K562 (cell line): ENCODE data around the gene CSKMT. TPM values are rescaled to one million over a fixed set of nuclear protein-coding genes. Genes with fewer than 3 reads are reported as not detected.
A peak's percentile ranks its signal among the peaks of the same experiment; 100 is the strongest.

ENCODE experiments used
- CHD1 ChIP-seq: fragments of 200-600 bp; sonication (generic); IDR thresholded peaks from one replicate; pipeline ENCODE4 v1.6.1; 2012; ENCODE audit warnings: mild to moderate bottlenecking, moderate library complexity, low read length, inconsistent platforms
- E2F6 ChIP-seq, 2 experiments: IDR thresholded peaks; 2 replicates each; pipeline ENCODE4 v1.6.1; 2011; ENCODE audit warnings: borderline replicate concordance in 1 of 2, control low read depth in 1 of 2, low read depth in 1 of 2, low read length in 1 of 2, mild to moderate bottlenecking in 1 of 2, mixed read lengths in 1 of 2, moderate library complexity in 1 of 2; ENCODE audit not compliant: insufficient read depth in 1 of 2, insufficient read length in 1 of 2, poor library complexity in 1 of 2, severe bottlenecking in 1 of 2; ENCODE audit errors: extremely low read depth in 1 of 2
- ETV6 ChIP-seq, 3 experiments: fragments of 150-350 bp in 1 of 3; sonication (generic) in 1 of 3; formaldehyde crosslinking in 1 of 3; IDR thresholded peaks; 2 replicates each; pipeline versions ENCODE4 v1.6.1 to v1.8.0; 2014 to 2022; ENCODE audit warnings: borderline replicate concordance in 2 of 3, low read depth in 2 of 3, antibody characterized with exemption in 1 of 3, low read length in 1 of 3, mild to moderate bottlenecking in 1 of 3, missing genetic modification reagents in 1 of 3
- KDM5B ChIP-seq: fragments of 200-600 bp; sonication (generic); IDR thresholded peaks from 2 replicates; pipeline ENCODE4 v1.6.1; 2012; ENCODE audit warnings: low read depth, mild to moderate bottlenecking, moderate library complexity, low read length, control low read depth, inconsistent platforms; ENCODE audit not compliant: insufficient replicate concordance
- MTA1 ChIP-seq: fragments of 450-650 bp; IDR thresholded peaks from 2 replicates; pipeline ENCODE4 v1.6.1; 2017; ENCODE audit warnings: borderline replicate concordance
- NFATC3 ChIP-seq: fragments of 450-650 bp; IDR thresholded peaks from 2 replicates; pipeline ENCODE4 v1.6.1; 2017; ENCODE audit warnings: mild to moderate bottlenecking
- PHB ChIP-seq: fragments of 250-450 bp; sonication (Bioruptor Pico); IDR thresholded peaks from 2 replicates; pipeline ENCODE4 v1.5.0; 2021
- POLR2AphosphoS2 ChIP-seq: IDR thresholded peaks from 2 replicates; pipeline ENCODE4 v1.6.1; 2012; ENCODE audit warnings: low read length, improper control_type of control experiment
- SAP30 ChIP-seq: fragments of 200-600 bp; sonication (generic); IDR thresholded peaks from 2 replicates; pipeline ENCODE4 v1.6.1; 2012; ENCODE audit warnings: borderline replicate concordance, low read depth, mild to moderate bottlenecking, moderate library complexity, low read length, control low read depth, inconsistent platforms; ENCODE audit not compliant: insufficient read depth, poor library complexity, severe bottlenecking
- SIN3A ChIP-seq, 2 experiments: fragments of 150-350 bp in 1 of 2; IDR thresholded peaks; 2 replicates each; pipeline ENCODE4 v1.6.1; 2011 to 2016; ENCODE audit warnings: borderline replicate concordance in 2 of 2, low read depth in 2 of 2, low read length in 2 of 2, mild to moderate bottlenecking in 2 of 2, moderate library complexity in 2 of 2; ENCODE audit not compliant: control insufficient read depth in 1 of 2
- TRIM24 ChIP-seq, 2 experiments: fragments of 450-650 bp; IDR thresholded peaks; 2 replicates each; pipeline ENCODE4 v1.6.1; 2016
- ZBTB26 ChIP-seq: fragments of 450-650 bp; formaldehyde crosslinking; IDR thresholded peaks from 2 replicates; pipeline ENCODE4 v1.4.0; 2022; ENCODE audit warnings: missing genetic modification characterization
- ZNF143 ChIP-seq: sonication (generic); formaldehyde crosslinking; IDR thresholded peaks from 2 replicates; pipeline ENCODE4 v1.9.0; 2022; ENCODE audit warnings: mild to moderate bottlenecking, missing genetic modification reagents
- ZNF384 ChIP-seq: IDR thresholded peaks from 2 replicates; pipeline ENCODE4 v1.6.1; 2012; ENCODE audit warnings: low read depth, low read length, improper control_type of control experiment
- polyA plus RNA-seq, 8 experiments: library from polyadenylated mRNA; depleted of rRNA in 4 of 8; stranded (reverse) in 5 of 8; unstranded in 3 of 8; fragments of >200 nt; fragmentation: Nextera tagmentation in 2 of 8; fragmentation: Illumina TruSeq in 1 of 8; extraction: Ambion mirVana in 2 of 8; extraction: Trizol in 1 of 8; gene quantifications; 2 replicates each; pipeline versions ENCODE4 v1.2.1 to v1.2.3, GENCODE V29; 2011 to 2014; ENCODE audit warnings: inconsistent platforms in 1 of 8, missing spikeins in 1 of 8
- total RNA-seq, 7 experiments: library from RNA; depleted of rRNA in 6 of 7; stranded (reverse); fragments of >200 nt in 6 of 7; fragmentation: Illumina TruSeq in 2 of 7; extraction: Trizol in 2 of 7; gene quantifications; 2 replicates each; pipeline versions ENCODE4 v1.2.1 to v1.2.3, GENCODE V29; 2011 to 2021; ENCODE audit warnings: low replicate concordance in 1 of 7
- TF ChIP-seq, protein P1 (sequence below): fragments of 450-650 bp; formaldehyde crosslinking; IDR thresholded peaks from 2 replicates; pipeline ENCODE4 v1.4.0; 2020; ENCODE audit warnings: mild to moderate bottlenecking, moderate library complexity
- TF ChIP-seq, protein P2 (sequence below): sonication (generic); formaldehyde crosslinking; IDR thresholded peaks from 2 replicates; pipeline ENCODE4 v1.8.0; 2022; ENCODE audit warnings: missing genetic modification reagents, mild to moderate bottlenecking, moderate library complexity, borderline replicate concordance

The CSKMT gene
- total and polyA plus RNA-seq, 9 of the 15 experiments (the other 6 are each of a cell fraction or from before 2014, with no cell fraction given) = 10.3 to 108 (median 27.2) TPM

GRCh38 chr11:62665599-62666258, 617 bp downstream of the CSKMT start (continued):
- TF ChIP-seq SAP30 (peak; percentile 32), MTA1 (0 out of 2 replicates have a peak, but pooled peaks have one; percentile 25), ZBTB26 (CRISPR knock-in tag) (no peak; the same call in 1 of the 2 replicates), NFATC3 (0 out of 2 replicates have a peak, but pooled peaks have one; percentile 53), TRIM24 (IDR thresholded peaks at IDR 0.05) (0 out of 4 replicates have a peak, but pooled peaks of 1 of the 2 experiments have one; percentile 0), ZNF143 (CRISPR knock-in tag) (peak; percentile 36; the same call in 1 of the 2 replicates), E2F6 (IDR thresholded peaks at IDR 0.05; ENCODE audit: borderline replicate concordance in 1 of 2, extremely low read depth in 1 of 2, insufficient read depth in 1 of 2, insufficient read length in 1 of 2, low read depth in 1 of 2, low read length in 1 of 2, poor library complexity in 1 of 2, severe bottlenecking in 1 of 2) (peak in 1 of 2 experiments; percentile 46), ETV6 (IDR thresholded peaks at IDR 0.05; ENCODE audit: borderline replicate concordance in 1 of 2, low read depth in 2 of 2, low read length in 1 of 2) (no peak), ETV6 (CRISPR knock-in tag; IDR thresholded peaks at IDR 0.05; ENCODE audit: borderline replicate concordance) (no peak), POLR2AphosphoS2 (peak; percentile 59; the same call in 1 of the 2 replicates), CHD1 (peak; percentile 64), KDM5B (peak; percentile 82), ZNF384 (no peak), SIN3A (IDR thresholded peaks at IDR 0.05; ENCODE audit: borderline replicate concordance in 2 of 2, control insufficient read depth in 1 of 2, low read depth in 2 of 2, low read length in 2 of 2) (peak in 1 of 2 experiments; percentile 53; a peak in 1 of 4 replicates), PHB (CRISPR knock-in tag) (0 out of 2 replicates have a peak, but pooled peaks have one; percentile 6)
- TF ChIP-seq, protein P1, sequence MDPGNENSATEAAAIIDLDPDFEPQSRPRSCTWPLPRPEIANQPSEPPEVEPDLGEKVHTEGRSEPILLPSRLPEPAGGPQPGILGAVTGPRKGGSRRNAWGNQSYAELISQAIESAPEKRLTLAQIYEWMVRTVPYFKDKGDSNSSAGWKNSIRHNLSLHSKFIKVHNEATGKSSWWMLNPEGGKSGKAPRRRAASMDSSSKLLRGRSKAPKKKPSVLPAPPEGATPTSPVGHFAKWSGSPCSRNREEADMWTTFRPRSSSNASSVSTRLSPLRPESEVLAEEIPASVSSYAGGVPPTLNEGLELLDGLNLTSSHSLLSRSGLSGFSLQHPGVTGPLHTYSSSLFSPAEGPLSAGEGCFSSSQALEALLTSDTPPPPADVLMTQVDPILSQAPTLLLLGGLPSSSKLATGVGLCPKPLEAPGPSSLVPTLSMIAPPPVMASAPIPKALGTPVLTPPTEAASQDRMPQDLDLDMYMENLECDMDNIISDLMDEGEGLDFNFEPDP (CRISPR knock-in tag) = 0 out of 2 replicates have a peak, but pooled peaks have one; percentile 4
- TF ChIP-seq, protein P2, sequence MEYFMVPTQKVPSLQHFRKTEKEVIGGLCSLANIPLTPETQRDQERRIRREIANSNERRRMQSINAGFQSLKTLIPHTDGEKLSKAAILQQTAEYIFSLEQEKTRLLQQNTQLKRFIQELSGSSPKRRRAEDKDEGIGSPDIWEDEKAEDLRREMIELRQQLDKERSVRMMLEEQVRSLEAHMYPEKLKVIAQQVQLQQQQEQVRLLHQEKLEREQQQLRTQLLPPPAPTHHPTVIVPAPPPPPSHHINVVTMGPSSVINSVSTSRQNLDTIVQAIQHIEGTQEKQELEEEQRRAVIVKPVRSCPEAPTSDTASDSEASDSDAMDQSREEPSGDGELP (CRISPR knock-in tag) = peak; percentile 50
